ENCODE data around the gene HYDIN.
"Not testable (repeated sequence)": the region's sequence is repeated elsewhere in the genome, so short reads cannot be mapped to it uniquely, and the experiment has no call there.

HYDIN gene

DNA sequence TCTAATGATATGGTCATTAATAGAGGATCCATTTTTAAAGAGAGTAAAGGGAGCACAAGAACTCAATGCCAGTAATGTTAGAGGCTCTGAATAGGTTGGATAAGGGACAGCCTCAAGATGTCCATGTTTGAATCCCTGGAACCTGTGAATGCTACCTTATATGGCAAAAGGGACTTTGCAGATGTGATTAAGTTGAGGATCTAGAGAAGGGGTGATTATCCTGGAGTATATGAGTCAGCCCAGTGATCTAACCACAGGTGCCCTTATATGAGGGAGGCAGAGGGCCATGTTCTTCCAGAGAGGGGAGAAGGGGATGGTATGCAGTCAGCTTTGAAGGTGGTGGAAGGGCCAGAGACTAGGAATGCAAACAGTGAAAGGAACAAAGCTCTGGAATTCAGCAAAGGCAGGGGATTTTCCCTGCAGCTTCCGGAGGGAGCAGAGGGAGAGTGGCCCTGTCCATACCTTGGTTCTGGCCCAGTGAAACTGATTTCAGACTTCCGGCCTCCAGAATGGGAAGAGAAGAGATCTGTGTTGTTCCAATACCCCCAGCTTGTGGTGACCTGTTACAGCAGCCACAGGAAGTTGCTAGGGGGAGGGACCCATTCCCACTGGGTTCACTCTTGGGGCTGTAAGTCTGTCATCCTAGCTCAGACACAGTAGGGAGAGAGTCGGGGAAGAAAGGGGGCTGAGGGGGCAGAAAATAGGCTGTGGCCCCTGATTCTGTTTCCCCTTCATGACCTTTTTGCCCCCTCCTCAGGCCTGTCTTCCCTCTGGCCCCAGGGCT, 220.9 kb downstream of the HYDIN start:
- in situ Hi-C loops (cut with MboI; ENCODE audit: low sequenced_read_pairs), result not testable (repeated sequence)

DNA sequence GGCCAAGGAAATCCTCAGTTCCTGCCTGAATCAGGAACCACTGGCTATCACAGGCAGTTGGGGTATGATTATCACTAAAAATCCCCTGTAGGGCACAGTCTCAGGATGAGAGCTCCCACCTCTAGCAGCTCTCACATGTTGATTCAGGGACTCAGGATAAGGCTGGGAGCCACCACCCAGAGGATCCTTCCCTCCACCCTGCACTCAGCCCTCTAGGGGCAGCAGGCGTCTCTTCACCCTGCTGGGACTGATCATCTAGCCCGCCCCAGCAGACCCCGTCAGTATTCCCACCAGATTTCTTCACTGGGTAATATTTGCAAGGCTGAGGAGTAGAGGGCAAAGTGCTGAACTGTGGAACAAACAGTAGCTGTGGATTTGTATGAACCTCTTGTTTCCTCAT, 224.0 kb downstream of the HYDIN start:
- in situ Hi-C loops (cut with MboI; ENCODE audit: low sequenced_read_pairs), result not testable (repeated sequence)

- in situ Hi-C loops (cut with MboI; ENCODE audit: low sequenced_read_pairs), result not testable (repeated sequence)
Observed at GRCh38 chr16:70999735-71000134, 230.8 kb downstream of the HYDIN start.

DNA sequence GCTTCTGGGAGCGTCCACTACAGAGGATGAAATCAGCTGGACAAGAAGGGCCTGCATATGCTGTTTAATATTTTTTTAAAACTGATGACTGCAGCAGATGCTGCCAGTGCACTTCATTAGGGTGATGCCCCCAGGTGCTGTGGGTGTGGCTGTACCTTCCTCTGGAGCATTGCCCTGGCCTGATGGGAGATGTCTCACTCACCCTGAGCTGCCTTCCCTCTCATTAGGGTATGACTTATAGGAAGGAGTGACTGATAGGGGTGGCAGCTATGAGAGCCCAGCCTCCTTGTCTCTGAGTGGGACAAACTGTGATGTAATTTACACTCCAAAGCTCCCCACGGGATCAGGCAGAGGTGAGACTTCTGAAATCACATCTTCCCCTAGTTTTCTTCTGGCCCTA, 234.7 kb downstream of the HYDIN start:
- in situ Hi-C loops (cut with MboI; ENCODE audit: low sequenced_read_pairs), result not testable (repeated sequence)

- in situ Hi-C loops (cut with MboI; ENCODE audit: low sequenced_read_pairs), result not testable (repeated sequence)
Observed at GRCh38 chr16:70992511-70992910, 238.0 kb downstream of the HYDIN start.

- in situ Hi-C loops (cut with MboI; ENCODE audit: low sequenced_read_pairs), result not testable (repeated sequence)
Observed at GRCh38 chr16:70987019-70987715, 243.4 kb downstream of the HYDIN start.

DNA sequence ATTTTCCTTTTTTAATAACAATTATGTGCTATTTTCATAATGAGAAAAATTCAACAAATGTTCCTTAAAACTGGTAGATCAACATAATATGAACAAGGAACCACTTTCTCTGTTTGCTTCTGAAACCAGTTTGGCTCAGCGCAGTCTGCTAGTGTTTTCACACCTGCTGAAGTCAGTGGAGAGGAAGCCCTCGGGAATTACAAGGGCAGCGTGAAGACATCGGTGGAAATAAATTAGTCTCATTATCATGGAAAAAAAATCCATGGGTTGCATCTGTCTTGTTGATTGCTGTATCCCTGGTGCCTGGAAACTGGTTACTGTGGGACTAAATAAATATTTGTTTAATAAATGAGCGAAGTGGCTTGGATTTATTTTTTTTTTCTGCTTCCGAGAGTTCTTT, 245.8 kb downstream of the HYDIN start:
- in situ Hi-C loops (cut with MboI; ENCODE audit: low sequenced_read_pairs), result not testable (repeated sequence)

DNA sequence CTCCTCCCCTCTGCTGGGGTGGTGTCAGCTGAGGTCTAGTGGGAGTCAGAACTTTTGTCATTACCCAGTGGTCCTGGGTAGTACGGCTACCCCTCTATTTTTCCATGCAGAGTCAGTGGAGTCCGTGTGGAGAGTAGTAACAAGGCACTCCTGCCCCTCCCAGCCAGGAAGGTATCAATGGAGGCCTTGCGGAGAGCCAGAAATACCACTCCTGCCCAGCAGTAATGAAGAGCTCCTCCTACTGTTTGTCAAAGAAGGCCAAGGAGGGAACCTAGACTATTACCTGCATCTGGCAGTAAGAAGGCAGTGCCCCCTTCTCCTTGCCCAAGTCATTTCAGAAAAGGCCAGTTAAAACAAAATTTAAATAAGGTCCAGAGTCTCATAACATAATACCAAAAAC, 262.2 kb downstream of the HYDIN start:
- in situ Hi-C loops (cut with MboI; ENCODE audit: low sequenced_read_pairs), result not testable (repeated sequence)

GRCh38 chr16:70960169-70960568, 270.4 kb downstream of the HYDIN start:
- in situ Hi-C loops (cut with MboI; ENCODE audit: low sequenced_read_pairs), result not testable (repeated sequence)

GRCh38 chr16:70954922-70955321, 275.6 kb downstream of the HYDIN start:
- in situ Hi-C loops (cut with MboI; ENCODE audit: low sequenced_read_pairs), result not testable (repeated sequence)

- in situ Hi-C loops (cut with MboI; ENCODE audit: low sequenced_read_pairs), result not testable (repeated sequence)
Observed at GRCh38 chr16:70953824-70954223, 276.7 kb downstream of the HYDIN start.

GRCh38 chr16:70943551-70943950, 287.0 kb downstream of the HYDIN start:
- in situ Hi-C loops (cut with MboI; ENCODE audit: low sequenced_read_pairs), result not testable (repeated sequence)

GRCh38 chr16:70939690-70940359, 290.7 kb downstream of the HYDIN start:
- in situ Hi-C loops (cut with MboI; ENCODE audit: low sequenced_read_pairs), result not testable (repeated sequence)

- in situ Hi-C loops (cut with MboI; ENCODE audit: low sequenced_read_pairs), result not testable (repeated sequence)
Observed at GRCh38 chr16:70936781-70937525, 293.6 kb downstream of the HYDIN start.

DNA sequence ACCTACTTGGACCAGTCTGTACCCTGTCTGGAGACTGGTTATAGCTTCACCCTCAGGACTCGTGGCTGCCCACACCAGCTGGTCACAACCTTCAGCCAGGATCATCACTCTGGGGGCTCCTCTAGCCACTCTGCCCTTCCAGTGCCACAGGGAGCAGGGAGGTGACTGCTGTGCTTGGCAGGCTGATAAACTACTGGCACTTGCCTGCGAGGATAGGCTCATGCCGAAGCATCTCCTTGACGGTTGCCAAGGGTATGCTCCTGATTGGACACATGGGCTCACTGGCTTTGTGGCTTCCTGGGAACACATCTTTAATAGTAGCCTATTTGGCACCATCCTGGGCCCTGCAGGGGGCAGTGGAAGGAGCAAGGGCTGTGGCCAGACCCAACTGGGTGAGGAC, 295.2 kb downstream of the HYDIN start:
- in situ Hi-C loops (cut with MboI; ENCODE audit: low sequenced_read_pairs), result not testable (repeated sequence)

GRCh38 chr16:70933746-70934145, 296.8 kb downstream of the HYDIN start:
- in situ Hi-C loops (cut with MboI; ENCODE audit: low sequenced_read_pairs), result not testable (repeated sequence)

- in situ Hi-C loops (cut with MboI; ENCODE audit: low sequenced_read_pairs), result not testable (repeated sequence)
Observed at GRCh38 chr16:70930757-70931156, 299.8 kb downstream of the HYDIN start.

GRCh38 chr16:70922164-70922563, 308.4 kb downstream of the HYDIN start:
- in situ Hi-C loops (cut with MboI; ENCODE audit: low sequenced_read_pairs), result not testable (repeated sequence)

- in situ Hi-C loops (cut with MboI; ENCODE audit: low sequenced_read_pairs), result not testable (repeated sequence)
Observed at GRCh38 chr16:70920661-70921060, 309.9 kb downstream of the HYDIN start.

- in situ Hi-C loops (cut with MboI; ENCODE audit: low sequenced_read_pairs), result not testable (repeated sequence)
Observed at GRCh38 chr16:70888208-70888607, 342.3 kb downstream of the HYDIN start.

- in situ Hi-C loops (cut with MboI; ENCODE audit: low sequenced_read_pairs), result not testable (repeated sequence)
Observed at GRCh38 chr16:70884652-70885051, 345.9 kb downstream of the HYDIN start.
